Measurements from ENCODE around the gene DUSP14. TPM values are rescaled to one million over a fixed set of nuclear protein-coding genes. Genes with fewer than 3 reads are reported as not detected.

DUSP14 gene
- total and polyA plus RNA-seq, 2 of the 13 experiments (the other 11 are each of a cell fraction or from before 2014, with no cell fraction given), result 33.5 to 39.8 TPM

DNA sequence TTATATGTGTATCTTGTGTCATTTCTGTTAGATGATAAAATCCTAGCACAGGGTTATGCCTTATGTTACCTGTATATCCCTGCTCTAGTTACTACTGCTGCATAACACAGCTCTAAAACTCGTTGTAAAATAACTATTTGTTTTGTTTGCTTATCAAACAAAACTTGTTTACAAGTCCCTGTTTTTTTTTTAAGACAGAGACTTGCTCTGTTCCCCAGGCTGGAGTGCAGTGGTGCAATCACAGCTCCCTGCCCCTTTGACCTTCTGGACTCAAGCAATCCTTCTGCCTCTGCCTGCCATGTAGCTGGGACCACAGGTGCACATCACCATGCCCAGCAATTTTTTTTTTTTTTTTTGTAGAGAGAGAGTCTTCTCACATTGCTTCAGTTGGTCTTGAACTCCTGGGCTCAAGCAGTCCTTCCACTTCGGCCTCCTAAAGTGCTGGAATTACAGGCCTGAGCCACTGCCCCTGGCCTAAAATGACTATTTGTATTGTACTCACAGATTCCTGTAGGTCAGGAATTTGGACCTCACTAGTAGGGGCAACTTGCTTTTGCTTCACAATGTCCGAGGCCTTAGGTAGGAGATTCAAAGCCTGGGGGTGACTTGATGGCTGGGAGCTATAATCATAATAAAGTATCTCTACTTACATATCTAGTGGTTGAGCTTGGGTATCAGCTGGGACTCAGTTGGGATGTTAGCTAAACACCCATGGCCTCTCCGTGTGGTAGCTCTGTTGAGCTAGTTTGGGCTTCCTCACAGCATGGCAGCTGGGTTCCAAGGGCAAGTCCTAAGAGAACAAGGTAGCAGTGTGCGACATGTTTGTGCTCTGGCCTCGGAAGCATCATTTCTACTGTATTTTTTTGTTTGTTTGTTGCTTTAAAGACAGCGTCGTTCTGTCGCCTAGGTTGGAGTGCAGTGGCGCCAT lies 12.6 kb downstream of the DUSP14 start (continued):
- TF ChIP-seq, protein P1, sequence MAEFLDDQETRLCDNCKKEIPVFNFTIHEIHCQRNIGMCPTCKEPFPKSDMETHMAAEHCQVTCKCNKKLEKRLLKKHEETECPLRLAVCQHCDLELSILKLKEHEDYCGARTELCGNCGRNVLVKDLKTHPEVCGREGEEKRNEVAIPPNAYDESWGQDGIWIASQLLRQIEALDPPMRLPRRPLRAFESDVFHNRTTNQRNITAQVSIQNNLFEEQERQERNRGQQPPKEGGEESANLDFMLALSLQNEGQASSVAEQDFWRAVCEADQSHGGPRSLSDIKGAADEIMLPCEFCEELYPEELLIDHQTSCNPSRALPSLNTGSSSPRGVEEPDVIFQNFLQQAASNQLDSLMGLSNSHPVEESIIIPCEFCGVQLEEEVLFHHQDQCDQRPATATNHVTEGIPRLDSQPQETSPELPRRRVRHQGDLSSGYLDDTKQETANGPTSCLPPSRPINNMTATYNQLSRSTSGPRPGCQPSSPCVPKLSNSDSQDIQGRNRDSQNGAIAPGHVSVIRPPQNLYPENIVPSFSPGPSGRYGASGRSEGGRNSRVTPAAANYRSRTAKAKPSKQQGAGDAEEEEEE (CRISPR knock-in tag; IDR thresholded peaks at IDR 0.05; ENCODE audit: borderline replicate concordance), result no peak
- TF ChIP-seq ZNF12 (CRISPR knock-in tag; IDR thresholded peaks at IDR 0.05) (no peak), FIP1L1 (IDR thresholded peaks at IDR 0.05; ENCODE audit: borderline replicate concordance, insufficient read depth, low read depth, low read length) (no peak), ZNF713 (CRISPR knock-in tag; IDR thresholded peaks at IDR 0.05) (no peak), ZNF850 (CRISPR knock-in tag; conservative IDR thresholded peaks at IDR 0.05) (no peak), ZNF44 (CRISPR knock-in tag; IDR thresholded peaks at IDR 0.05) (no peak), FOXA3 (CRISPR knock-in tag; IDR thresholded peaks at IDR 0.05) (peak; percentile 95), JDP2 (CRISPR knock-in tag; IDR thresholded peaks at IDR 0.05; ENCODE audit: borderline replicate concordance) (no peak), KLF9 (CRISPR knock-in tag; IDR thresholded peaks at IDR 0.05; ENCODE audit: low read depth) (0 out of 2 replicates have a peak, but pooled peaks have one; percentile 54), ZSCAN20 (CRISPR knock-in tag; IDR thresholded peaks at IDR 0.05; ENCODE audit: borderline replicate concordance) (no peak), GATAD2A (CRISPR knock-in tag; IDR thresholded peaks at IDR 0.05) (peak; percentile 95), ZNF34 (CRISPR knock-in tag; IDR thresholded peaks at IDR 0.05; ENCODE audit: borderline replicate concordance) (no peak)
- TF ChIP-seq, protein P2, sequence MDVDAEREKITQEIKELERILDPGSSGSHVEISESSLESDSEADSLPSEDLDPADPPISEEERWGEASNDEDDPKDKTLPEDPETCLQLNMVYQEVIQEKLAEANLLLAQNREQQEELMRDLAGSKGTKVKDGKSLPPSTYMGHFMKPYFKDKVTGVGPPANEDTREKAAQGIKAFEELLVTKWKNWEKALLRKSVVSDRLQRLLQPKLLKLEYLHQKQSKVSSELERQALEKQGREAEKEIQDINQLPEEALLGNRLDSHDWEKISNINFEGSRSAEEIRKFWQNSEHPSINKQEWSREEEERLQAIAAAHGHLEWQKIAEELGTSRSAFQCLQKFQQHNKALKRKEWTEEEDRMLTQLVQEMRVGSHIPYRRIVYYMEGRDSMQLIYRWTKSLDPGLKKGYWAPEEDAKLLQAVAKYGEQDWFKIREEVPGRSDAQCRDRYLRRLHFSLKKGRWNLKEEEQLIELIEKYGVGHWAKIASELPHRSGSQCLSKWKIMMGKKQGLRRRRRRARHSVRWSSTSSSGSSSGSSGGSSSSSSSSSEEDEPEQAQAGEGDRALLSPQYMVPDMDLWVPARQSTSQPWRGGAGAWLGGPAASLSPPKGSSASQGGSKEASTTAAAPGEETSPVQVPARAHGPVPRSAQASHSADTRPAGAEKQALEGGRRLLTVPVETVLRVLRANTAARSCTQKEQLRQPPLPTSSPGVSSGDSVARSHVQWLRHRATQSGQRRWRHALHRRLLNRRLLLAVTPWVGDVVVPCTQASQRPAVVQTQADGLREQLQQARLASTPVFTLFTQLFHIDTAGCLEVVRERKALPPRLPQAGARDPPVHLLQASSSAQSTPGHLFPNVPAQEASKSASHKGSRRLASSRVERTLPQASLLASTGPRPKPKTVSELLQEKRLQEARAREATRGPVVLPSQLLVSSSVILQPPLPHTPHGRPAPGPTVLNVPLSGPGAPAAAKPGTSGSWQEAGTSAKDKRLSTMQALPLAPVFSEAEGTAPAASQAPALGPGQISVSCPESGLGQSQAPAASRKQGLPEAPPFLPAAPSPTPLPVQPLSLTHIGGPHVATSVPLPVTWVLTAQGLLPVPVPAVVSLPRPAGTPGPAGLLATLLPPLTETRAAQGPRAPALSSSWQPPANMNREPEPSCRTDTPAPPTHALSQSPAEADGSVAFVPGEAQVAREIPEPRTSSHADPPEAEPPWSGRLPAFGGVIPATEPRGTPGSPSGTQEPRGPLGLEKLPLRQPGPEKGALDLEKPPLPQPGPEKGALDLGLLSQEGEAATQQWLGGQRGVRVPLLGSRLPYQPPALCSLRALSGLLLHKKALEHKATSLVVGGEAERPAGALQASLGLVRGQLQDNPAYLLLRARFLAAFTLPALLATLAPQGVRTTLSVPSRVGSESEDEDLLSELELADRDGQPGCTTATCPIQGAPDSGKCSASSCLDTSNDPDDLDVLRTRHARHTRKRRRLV (CRISPR knock-in tag; IDR thresholded peaks at IDR 0.05), result no peak
- TF ChIP-seq, protein P3, sequence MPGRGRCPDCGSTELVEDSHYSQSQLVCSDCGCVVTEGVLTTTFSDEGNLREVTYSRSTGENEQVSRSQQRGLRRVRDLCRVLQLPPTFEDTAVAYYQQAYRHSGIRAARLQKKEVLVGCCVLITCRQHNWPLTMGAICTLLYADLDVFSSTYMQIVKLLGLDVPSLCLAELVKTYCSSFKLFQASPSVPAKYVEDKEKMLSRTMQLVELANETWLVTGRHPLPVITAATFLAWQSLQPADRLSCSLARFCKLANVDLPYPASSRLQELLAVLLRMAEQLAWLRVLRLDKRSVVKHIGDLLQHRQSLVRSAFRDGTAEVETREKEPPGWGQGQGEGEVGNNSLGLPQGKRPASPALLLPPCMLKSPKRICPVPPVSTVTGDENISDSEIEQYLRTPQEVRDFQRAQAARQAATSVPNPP (CRISPR knock-in tag; IDR thresholded peaks at IDR 0.05), result no peak
- TF ChIP-seq, protein P4, sequence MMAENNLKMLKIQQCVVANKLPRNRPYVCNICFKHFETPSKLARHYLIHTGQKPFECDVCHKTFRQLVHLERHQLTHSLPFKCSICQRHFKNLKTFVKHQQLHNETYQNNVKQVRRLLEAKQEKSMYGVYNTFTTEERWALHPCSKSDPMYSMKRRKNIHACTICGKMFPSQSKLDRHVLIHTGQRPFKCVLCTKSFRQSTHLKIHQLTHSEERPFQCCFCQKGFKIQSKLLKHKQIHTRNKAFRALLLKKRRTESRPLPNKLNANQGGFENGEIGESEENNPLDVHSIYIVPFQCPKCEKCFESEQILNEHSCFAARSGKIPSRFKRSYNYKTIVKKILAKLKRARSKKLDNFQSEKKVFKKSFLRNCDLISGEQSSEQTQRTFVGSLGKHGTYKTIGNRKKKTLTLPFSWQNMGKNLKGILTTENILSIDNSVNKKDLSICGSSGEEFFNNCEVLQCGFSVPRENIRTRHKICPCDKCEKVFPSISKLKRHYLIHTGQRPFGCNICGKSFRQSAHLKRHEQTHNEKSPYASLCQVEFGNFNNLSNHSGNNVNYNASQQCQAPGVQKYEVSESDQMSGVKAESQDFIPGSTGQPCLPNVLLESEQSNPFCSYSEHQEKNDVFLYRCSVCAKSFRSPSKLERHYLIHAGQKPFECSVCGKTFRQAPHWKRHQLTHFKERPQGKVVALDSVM (CRISPR knock-in tag; IDR thresholded peaks at IDR 0.05), result 0 out of 2 replicates have a peak, but pooled peaks have one; percentile 6
- TF ChIP-seq, protein P5, sequence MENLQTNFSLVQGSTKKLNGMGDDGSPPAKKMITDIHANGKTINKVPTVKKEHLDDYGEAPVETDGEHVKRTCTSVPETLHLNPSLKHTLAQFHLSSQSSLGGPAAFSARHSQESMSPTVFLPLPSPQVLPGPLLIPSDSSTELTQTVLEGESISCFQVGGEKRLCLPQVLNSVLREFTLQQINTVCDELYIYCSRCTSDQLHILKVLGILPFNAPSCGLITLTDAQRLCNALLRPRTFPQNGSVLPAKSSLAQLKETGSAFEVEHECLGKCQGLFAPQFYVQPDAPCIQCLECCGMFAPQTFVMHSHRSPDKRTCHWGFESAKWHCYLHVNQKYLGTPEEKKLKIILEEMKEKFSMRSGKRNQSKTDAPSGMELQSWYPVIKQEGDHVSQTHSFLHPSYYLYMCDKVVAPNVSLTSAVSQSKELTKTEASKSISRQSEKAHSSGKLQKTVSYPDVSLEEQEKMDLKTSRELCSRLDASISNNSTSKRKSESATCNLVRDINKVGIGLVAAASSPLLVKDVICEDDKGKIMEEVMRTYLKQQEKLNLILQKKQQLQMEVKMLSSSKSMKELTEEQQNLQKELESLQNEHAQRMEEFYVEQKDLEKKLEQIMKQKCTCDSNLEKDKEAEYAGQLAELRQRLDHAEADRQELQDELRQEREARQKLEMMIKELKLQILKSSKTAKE (CRISPR knock-in tag; IDR thresholded peaks at IDR 0.05; ENCODE audit: borderline replicate concordance), result no peak

All from HepG2 (cell line).